Gastroesophageal sphincter (tissue), 3 donors: ENCODE measurements around the gene CCDC34.

Experiments
- CTCF ChIP-seq, 4 experiments: fragments of 200-600 bp in 2 of 4; fragments of 450-650 bp in 2 of 4; sonication (generic) in 1 of 4; IDR thresholded peaks; one replicate each; pipeline ENCODE4 v1.5.1; 2017 to 2019; ENCODE audit warnings: antibody characterized with exemption in 4 of 4, mild to moderate bottlenecking in 2 of 4, moderate library complexity in 2 of 4
- EP300 ChIP-seq: sonication (generic); formaldehyde crosslinking; IDR thresholded peaks from one replicate; pipeline ENCODE4 v1.6.1; 2017; ENCODE audit warnings: antibody characterized with exemption, mild to moderate bottlenecking
- POLR2AphosphoS5 ChIP-seq: sonication (generic); formaldehyde crosslinking; IDR thresholded peaks from one replicate; pipeline ENCODE4 v1.6.1; 2017; ENCODE audit warnings: antibody characterized with exemption

- no peak for TF ChIP-seq EP300
- no peak for TF ChIP-seq CTCF (IDR thresholded peaks at IDR 0.05)
- no peak for TF ChIP-seq POLR2AphosphoS5
Observed at GRCh38 chr11:27330633-27331270, 32.3 kb downstream of the CCDC34 start.
